Measurements from ENCODE around the gene GAL3ST3.

GRCh38 chr11:66080055-66080817, 31.3 kb upstream of the GAL3ST3 start:
- TF ChIP-seq CTCF (conservative IDR thresholded peaks at IDR 0.05; ENCODE audit: low read length) (no peak), EZH2phosphoT487 (IDR thresholded peaks at IDR 0.05; ENCODE audit: borderline replicate concordance, low read depth, low read length) (no peak)
